Right lung (tissue), 5 donors: ENCODE data around the gene ATP6AP1. TPM values are rescaled to one million over a fixed set of nuclear protein-coding genes. Genes with fewer than 3 reads are reported as not detected.

Source experiments
- DNase-seq, 2 donors: peaks; one replicate each; pipeline ENCODE4 v3.0.0-alpha.2; 2013
- polyA plus RNA-seq, 5 donors: library from polyadenylated mRNA; unstranded; fragments of 120-200 nt; gene quantifications; one replicate each; pipeline versions ENCODE4 v1.2.1 to v1.2.3, GENCODE V29; 2013; ENCODE audit warnings: inconsistent platforms in 1 of 5, low replicate concordance in 1 of 5; ENCODE audit not compliant: insufficient read length in 5 of 5, insufficient read depth in 1 of 5

Gene ATP6AP1
- polyA plus RNA-seq, 5 donors, result 79.5 to 109 (median 96.3) TPM

DNA sequence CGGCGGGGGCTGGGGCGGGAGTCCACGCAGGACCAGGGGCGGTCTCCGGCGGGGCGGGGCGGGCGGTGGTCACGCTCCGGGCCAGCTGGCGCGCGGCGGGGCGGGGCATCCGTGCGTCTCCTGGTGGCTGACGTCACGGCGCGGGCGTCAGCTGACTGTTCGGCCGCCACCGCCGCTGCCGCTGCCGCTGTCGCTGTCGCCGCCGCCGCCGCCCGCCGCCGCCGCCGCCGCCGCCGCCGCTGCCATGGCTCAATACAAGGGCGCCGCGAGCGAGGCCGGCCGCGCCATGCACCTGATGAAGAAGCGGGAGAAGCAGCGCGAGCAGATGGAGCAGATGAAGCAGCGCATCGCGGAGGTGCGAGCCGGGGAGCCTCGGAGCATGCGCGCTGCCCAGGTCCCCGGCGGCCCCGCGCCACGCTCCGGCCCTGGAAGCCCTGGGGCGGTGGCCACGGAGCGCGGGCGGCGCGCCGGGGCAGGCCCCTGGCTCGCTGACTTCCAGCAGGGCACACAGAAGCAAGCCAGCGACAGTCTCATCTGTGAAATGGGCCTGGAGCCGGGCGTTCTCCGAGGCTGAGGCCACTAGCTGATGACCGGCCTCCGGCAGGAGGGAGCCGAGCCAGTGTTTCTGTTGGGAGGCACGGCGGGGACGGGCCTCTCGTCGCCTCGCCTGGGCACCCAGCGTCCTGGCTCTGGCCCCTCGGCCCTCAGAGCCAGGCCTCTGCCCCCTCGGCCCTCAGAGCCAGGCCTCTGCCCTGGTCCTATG lies 15.7 kb downstream of the ATP6AP1 start, which contains the start of gene FAM50A:
Gene FAM50A, plus strand, starts transcription at position 150 of the 763 bp plus-strand sequence. Its CDS starts 95 bp downstream, at position 245.
- DNase-seq, result peak; percentile 40 to 52

DNA sequence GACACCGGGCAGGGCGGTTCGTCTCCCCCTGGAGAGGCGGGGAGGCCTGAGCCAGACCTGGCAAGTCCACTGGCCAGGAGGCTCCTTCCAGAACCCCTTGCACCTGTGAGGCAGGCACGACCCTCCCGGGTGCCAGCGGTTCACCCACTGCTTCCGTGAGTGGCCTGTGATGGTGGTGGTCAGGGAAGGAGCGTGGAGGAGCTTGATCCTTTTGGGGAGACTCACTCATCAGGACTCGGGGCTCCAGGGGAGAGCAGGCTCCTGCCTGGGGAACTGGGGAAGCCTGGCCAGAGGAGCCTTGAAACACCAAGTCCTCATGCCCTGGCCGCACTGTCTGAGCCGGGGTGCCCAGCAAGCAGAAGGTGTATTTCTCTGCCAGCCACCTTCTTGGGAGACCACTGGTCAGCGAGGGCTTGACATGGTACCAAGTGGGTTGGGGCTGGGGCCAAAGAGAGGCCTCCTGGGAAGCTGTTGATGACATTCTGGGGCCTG lies 16.3 kb downstream of the ATP6AP1 start:
- no peak for DNase-seq

DNA sequence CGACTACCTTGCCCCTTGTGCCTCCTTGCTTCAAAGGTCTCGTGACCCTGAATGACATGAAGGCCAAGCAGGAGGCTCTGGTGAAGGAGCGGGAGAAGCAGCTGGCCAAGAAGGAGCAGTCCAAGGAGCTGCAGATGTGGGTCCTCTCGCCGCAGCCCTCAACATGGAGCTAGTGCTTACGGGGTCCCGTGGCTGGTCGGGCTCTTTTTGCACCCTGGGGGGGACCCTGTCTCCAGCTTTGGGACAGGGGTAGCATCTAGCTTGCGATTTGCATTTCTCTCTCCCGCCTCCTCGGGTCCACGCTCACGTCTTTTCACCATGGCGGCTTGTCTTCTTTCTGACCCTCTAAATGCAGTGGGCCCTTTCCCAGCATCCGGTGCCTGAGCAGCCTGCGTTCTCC lies 17.3 kb downstream of the ATP6AP1 start:
- DNase-seq, result no peak

DNA sequence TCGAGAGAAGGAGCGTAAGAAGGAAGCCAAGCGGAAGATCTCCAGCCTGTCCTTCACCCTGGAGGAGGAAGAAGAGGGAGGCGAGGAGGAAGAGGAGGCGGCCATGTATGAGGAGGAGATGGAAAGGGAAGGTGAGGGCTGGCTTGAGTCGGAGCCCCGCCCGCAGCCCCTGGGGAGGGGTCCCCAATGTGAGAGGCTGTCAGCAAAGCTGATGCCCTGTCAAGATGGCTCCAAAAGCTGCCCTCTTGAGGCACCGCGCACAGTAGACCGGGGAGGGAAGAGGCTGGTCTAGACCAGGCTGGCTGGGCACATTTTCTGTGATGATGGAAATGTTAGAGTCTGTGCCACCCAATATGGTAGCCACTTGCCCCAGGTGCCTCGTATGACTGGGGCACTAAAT lies 18.0 kb downstream of the ATP6AP1 start:
- DNase-seq, result no peak

DNA sequence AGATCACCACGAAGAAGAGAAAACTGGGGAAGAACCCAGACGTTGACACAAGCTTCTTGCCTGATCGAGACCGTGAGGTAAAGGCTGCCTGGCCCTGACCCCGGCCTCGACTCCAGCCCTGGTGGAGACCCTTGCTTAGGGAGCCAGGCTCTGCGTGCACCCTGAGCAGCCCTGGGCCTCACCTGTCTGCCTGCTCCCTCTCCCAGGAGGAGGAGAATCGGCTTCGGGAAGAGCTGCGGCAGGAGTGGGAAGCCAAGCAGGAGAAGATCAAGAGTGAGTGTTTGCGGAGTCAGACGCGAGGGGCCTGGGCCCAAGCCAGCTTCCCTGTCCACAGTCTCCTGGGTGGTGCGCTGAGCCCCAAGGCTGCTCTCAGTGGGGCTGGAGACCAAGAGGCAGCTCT lies 20.0 kb downstream of the ATP6AP1 start:
- no peak for DNase-seq

GRCh38 chrX:154449618-154450017 lies 21.1 kb downstream of the ATP6AP1 start:
- no peak for DNase-seq

GRCh38 chrX:154450312-154450711 lies 21.8 kb downstream of the ATP6AP1 start:
- DNase-seq, result no peak

DNA sequence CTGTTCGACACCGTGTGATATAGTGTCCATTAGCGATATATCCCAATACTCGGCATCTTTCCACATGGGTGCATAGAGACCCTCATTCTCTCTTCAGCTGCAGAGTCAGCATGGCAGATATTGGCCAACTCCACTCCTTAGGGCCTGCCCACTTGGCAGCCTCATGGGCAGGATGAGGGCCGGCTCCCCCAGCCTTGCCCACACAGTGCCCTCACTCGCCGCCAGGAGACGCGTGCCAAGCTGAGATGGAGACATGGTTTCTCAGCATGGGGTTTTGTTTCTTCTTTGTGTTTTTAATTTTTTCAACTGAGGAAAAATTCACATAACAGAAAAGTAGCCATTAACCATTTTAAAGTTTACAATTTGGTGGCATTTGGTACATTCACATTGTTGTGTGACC lies 24.3 kb downstream of the ATP6AP1 start:
- DNase-seq, result no peak

GRCh38 chrX:154457491-154458115 lies 29.1 kb downstream of the ATP6AP1 start:
- no peak for DNase-seq

DNA sequence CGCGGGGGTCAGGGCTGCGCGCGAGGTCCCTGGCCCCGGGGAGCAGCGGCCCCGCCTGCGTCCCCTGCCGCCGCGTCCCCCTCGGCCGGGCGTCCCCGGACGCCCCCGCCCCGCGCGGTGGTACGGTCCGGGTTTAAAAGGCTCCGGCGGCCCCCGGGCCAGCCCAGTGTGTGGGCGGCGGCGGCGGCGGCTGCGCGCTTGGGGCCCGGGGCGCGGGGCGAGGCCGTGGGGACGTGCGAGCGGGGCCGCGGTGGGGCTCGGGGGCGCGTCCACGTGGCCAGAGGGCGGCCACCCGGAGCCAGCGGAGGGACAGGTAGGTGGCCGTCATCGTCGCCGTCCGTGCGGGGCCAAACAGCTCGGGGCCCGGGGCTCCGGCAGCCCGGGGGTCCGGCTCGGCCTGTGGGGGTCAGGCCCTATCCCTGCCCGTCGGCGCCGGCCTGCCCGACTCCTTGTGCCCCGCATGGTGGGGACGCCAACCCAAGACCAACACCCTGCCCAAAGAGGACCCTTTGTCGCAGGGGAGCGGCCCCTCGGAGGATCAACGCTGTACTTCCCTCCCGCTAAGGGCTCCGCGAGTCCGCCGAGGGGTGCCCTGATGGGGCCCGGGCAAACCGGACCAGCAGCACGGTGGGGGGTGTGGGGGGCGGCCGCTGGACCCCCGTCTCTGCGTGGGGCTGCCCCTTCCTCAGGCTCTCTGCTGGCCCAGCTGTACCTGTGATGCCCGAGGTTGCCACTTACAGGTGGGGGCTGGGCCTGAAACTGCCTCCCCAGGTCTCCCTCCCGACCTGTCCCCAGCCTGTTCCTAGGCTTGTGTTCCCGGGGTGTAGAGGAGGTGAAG lies 29.9 kb downstream of the ATP6AP1 start, which contains the start of gene PLXNA3:
Gene PLXNA3, plus strand, starts transcription at position 166 of the 838 bp plus-strand sequence. CDS start 1,903 bp downstream, outside the sequence.
- DNase-seq, result peak in 1 of 2 donors; percentile 32

GRCh38 chrX:154458954-154459778 lies 30.7 kb downstream of the ATP6AP1 start:
- DNase-seq, result no peak

DNA sequence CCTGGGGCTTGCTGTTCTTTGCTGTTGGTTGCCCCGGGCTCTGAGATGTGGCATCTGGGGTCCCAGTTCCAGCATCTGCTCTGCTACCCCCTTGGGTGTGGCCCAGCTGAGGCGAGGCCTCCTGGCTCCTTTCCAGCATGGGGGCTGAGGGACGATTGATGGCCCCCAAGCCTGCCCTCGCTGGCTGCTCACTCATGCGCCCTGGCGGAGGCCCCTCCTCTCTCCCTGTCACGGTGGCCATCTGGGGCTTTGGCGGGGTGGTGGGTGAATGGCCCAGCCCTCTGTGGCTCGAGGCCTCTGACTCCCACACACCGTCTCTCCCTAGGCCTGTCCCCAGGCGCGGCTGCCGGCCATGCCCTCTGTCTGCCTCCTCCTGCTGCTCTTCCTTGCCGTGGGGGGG lies 31.4 kb downstream of the ATP6AP1 start:
- no peak for DNase-seq

GRCh38 chrX:154460326-154460725 lies 31.8 kb downstream of the ATP6AP1 start:
- no peak for DNase-seq

DNA sequence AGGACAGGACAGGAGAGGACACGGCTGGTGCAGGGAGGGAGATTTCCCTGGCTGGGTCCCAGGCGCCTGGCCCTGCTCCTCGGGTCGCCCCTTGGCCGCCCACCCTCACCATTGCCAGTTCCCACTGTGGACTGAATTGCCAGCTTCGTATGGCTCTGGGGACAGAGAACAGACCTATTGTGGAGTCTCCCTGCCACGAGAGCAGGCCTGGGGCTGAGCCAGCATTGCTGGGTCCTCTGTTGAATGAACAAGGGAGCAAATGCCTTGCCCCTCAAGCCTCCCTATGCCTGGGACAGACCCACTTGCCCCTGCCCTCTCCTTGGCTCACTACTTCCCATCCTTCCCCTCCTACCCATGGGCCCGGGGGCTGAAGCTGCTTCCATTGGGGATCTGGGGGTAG lies 33.9 kb downstream of the ATP6AP1 start:
- no peak for DNase-seq

GRCh38 chrX:154463611-154464220 lies 35.2 kb downstream of the ATP6AP1 start:
- DNase-seq, result no peak

GRCh38 chrX:154464806-154465365 lies 36.4 kb downstream of the ATP6AP1 start:
- DNase-seq, result no peak

DNA sequence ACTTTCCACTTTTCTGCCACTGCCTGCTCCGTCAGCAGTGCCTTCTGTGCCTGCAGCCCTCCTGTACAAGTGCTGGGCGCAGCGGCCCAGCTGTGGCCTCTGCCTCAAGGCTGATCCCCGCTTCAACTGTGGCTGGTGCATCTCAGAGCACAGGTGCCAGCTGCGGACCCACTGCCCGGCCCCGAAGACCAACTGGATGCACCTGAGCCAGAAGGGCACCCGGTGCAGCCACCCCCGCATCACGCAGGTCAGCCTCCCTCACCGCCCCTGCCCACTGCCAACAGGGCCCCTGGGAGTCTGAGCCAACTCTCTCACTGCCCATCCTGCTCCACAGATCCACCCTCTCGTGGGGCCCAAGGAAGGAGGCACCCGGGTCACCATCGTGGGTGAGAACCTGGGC lies 37.1 kb downstream of the ATP6AP1 start:
- DNase-seq, result no peak

- no peak for DNase-seq
Measured at GRCh38 chrX:154466036-154466435, 37.6 kb downstream of the ATP6AP1 start.

DNA sequence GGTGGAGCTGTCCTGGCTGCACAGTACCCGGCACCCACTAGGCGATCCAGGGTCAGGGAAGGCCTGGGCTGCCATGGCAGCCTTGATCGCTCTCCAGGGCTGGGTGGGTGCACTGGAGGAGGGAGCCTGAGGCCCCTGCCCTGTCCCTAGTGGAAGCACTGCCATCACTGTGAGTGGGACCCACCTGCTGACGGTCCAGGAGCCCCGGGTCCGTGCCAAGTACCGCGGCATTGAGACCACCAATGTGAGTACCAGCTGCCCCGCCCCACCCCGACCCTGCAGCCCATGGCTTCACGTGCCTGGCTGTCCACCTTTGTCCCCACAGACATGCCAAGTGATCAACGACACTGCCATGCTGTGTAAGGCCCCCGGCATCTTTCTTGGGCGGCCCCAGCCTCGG lies 38.4 kb downstream of the ATP6AP1 start:
- no peak for DNase-seq

- DNase-seq, result no peak
Measured at GRCh38 chrX:154467556-154467955, 39.1 kb downstream of the ATP6AP1 start.
